ENCODE results near the gene YWHAB.

The YWHAB gene

DNA sequence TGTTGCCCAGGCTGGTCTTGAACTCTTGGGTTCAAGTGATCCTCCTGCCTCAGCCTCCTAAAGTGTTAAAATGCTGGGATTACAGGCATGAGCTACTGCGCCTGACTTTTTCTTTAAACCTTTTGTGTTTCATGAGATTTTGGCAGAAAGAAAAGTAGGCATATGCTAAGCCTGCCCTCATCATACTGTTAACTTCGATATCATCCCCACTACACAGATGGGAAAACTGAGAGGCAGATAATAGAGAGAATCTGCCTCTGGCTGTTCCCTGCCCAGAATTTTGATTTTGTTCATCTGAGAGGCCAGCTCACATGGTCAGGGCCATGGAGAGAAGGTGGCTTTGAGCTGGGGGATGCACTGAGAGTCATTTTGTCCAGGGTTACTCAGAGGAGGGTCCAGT lies 31.9 kb downstream of the YWHAB start:
- DNase-seq: no peak

DNA sequence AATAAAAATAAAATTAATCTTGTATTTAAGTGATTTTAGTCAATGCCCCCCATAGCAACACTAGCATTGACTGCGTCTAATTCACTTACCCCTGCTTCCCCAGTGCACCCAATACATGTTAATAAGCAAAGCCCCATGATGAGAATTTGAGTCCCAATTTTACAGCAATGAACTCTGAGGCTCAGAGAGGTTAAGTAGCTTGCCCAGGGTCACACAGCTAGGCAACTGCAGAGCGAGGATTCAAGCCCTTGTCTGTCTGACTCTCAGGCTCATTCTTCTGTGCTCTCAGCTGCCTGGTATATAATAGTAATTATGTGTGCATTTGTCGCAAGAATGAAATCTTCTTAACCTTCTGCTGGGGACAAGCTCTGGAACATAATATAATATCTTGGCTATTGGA lies 32.8 kb downstream of the YWHAB start:
- no peak for DNase-seq

DNA sequence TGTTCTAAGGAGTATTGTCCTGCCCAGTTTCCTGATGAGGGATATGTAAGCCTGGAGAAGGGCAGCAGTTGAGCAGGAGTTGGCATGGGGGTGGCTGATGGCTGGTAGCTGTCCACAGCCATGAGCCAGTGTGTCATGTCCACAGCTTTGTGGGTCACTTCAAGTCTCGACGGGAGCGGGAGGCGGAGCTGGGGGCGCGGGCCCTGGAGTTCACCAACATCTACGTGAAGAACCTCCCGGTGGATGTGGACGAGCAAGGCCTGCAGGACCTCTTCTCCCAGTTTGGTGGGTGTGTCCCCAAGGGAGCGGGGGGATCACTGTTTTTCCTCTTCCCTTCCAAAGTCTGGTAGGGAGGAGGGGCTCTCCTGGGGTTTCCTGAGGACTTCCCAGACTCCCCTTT lies 33.3 kb downstream of the YWHAB start:
- no peak for DNase-seq

DNA sequence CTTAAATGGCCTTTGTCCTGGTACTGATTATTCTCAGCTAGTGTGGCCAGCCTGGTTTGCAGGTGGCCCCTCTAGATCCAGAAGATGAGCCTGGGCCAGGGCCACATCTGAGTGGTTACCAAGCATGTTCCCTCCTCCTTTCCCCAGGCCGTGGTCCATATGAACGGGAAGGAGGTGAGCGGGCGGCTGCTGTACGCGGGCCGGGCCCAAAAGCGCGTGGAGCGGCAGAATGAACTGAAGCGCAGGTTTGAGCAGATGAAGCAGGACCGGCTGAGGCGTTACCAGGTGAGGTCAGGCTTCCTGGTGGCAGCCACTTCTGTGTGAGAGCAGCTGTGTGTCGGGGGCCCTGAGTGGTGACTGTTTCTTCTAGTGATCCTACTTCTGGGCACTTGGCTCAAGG lies 35.9 kb downstream of the YWHAB start:
- no peak for DNase-seq

DNA sequence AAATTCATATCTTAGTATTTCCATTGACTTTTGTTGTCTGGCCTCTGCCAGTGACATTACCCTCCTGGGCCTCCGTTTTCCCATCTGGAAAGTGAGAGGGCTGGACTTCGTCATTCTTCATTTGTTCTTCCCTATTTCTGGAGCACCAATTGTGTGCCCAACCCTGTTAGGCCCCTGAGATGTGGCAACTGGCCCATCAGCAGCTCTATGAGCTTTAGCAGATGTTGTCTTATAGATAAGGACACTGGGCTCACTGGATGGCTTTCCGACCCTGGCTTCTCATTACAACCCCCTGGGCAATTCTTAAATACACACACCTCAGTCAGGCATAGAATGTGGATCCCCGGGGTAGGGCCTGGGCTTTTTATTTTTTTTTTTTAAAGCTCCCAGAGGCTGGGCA lies 39.0 kb downstream of the YWHAB start:
- no peak for DNase-seq

DNA sequence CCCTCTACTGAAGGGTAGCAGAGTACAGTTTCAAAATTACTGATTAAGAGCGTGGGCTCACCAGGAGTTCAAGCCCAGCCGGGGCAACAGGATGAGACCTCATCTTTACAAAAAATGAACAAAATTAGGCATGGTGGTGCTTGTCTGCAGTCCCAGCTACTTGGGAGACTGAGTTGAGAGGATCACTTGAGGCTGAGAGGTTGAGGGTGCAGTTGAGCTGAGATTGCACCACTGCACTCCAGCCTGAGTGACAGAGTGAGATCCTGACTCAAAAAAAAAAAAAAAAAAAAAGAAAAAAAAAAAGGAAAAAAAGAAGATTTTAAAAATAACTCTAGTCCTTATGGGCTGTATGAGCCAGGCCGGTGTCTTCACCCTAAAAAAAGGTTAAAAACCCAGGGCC lies 43.1 kb downstream of the YWHAB start:
- DNase-seq: no peak

DNA sequence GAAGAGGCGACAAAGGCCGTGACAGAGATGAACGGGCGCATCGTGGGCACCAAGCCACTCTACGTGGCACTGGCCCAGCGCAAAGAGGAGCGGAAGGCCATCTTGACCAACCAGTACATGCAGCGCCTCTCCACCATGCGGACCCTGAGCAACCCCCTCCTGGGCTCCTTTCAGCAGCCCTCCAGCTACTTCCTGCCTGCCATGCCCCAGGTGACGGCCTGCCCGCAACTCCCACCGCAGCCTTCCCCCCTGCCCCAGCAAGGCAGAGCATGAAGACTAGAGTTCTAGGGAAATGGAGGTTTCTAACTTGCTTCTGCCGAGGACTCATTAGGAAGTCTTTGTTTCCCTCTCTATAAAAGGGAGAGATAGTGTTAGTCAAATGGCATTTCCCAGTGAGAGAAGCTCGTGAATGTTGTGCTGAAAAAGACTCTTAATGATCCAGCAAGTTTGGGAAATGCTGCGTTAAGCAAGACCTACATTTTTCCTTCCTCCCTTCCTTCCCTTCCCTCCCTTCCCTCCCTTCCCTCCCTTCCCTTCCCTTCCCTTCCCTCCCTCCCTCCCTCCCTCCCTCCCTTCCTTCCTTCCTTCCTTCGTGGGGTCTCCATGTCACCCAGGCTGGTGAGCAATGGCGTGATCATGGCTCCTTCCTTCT lies 45.1 kb downstream of the YWHAB start:
- DNase-seq: no peak

DNA sequence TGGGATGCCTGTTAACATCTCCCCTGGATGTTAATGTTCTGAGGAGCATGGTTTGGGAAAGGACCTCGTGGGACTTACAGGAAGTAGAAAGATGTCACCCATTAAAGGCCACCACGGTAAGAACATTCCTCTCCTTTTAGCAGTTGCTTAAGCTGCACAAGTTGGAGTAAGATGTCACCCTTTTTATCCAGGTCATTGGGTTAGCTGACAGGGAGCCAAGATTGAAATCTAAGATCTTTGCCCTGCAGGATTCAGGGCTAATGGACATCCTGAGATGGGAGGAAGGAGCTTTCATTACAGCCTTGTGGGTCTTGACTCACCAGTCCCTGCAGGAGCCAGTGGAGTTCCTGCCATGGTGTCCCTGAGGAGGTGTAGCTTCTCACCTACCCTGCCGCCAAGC lies 46.4 kb downstream of the YWHAB start:
- DNase-seq: no peak

DNA sequence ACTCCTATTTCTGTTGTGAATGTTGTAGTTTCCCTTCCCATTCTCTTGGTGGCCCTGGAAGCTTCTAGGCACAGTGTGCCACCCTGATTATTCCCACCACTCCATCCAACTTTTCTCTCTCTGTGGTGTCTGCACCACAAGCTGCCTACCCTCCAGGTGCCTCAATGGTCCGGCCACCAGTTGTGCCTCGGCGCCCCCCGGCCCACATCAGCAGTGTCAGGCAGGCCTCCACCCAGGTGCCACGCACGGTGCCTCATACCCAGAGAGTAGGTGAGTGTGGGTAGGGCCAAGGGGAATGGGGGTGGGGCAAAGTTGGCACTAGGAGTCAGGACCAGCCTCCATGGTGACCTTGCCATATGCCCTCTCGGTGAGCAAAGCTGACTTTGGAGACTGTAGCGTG lies 47.4 kb downstream of the YWHAB start:
- DNase-seq: no peak

DNA sequence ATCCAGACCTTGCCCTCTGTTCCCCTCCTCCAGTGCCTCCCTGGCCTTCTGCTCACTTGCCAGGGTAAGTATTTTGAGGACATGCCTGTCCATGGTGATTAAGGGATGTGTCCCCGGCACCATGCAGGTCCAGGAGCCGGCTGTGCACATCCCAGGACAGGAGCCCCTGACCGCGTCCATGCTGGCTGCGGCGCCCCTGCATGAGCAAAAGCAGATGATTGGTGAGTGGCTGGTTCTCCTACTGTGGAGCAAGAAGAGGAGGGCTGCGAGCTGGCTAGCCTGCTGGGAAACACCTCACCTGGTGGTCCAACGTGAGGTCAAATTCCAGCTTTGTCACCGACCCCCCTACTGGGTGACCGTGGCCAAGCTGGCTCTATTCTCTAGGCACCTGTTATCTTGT lies 51.0 kb downstream of the YWHAB start:
- DNase-seq: no peak

DNA sequence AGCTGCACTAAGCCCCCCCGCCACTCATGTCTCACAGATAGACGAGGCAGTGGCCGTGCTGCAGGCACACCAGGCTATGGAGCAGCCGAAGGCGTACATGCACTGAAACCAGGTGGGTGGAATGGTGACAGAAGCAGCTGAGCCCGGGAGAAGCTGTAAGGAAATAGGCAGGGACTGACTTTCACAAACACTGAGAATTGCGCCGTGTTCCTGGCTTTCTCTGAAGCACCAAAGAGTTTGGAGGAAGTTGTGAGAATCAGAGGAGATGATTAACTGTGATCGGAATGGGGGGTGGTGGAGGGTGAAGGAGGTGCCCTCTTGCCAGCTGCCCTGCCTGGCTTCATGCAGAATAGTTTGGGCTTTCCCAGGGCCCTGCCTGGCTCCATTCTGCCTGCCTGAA lies 53.1 kb downstream of the YWHAB start:
- no peak for DNase-seq

DNA sequence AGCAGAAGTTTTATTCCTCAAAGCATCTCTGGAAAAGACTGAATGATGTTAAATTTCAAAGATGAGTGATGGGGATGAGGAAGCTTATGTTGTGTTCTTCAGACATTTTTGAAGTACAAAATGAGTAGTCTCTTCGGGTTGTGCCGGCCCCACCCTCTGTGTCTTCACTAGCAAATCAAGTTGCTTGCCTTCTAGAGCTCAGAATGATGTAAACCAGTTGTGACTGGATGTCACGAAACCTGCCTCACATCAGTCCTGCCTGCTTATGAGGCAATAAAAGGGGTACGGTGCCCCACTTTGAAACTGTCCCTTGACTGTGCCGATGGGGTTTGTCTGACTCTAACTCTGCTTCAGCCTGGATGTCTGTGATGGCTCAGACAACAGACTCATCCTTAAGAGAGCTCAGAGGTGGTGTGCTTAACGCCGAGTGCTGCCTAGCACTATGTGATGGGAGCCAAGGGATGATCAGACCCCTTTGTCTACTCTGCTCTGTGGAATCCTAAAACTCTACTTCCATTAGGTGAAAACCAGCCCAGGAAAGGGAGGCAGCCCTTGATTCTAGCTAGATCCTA lies 55.7 kb downstream of the YWHAB start:
- no peak for DNase-seq

DNA sequence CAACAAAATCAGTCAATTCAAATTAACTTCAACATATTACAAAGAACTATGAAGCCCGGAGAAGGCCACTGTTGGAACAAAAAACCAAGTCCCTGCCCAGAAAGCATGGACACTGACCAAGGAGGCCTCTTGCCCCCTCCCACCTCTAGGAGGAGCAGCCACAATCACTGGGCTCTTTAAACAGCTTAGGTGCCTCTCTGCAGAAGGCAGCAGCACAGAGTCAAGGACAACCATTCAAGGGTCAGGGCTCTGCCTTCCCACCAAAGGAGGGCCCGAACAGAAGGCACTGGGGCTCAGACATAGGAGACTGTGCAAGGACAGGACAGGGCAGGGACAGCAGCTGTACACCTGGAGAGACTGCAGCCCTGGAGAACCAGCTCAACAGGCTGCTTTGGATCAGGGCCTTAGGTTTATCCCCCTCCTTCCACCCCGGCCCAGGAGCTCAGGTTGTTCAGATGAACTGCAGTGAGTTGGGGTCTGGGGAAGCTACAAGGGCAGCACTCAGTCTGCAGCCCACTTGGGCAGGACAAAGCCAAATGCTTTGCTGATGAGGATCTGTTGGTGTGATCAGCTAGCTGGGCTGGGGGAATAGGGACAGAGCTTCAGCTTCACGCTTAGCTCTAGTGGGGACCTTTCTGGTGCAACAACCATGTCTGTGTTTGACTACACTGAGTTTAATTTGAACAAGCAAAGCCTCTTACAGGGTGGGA lies 56.9 kb downstream of the YWHAB start:
- no peak for DNase-seq

DNA sequence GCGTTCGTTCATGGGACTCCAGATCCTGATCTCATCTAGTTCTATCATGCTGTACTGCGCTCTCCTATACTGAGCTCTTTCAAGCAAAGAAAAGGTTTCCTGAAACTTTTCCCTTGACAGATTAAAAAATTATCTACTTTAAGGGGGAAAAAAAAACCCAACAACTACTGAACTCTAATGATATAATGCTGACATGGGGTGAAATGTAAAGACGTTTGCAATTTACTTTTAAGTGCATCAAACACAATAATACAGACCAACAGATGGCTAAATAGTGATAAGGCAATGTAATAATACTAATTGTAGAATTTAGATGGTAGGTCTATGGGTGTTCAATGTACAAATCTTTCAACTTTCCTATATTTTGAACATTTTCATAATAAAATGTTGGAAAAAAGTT lies 58.3 kb downstream of the YWHAB start:
- DNase-seq: no peak

DNA sequence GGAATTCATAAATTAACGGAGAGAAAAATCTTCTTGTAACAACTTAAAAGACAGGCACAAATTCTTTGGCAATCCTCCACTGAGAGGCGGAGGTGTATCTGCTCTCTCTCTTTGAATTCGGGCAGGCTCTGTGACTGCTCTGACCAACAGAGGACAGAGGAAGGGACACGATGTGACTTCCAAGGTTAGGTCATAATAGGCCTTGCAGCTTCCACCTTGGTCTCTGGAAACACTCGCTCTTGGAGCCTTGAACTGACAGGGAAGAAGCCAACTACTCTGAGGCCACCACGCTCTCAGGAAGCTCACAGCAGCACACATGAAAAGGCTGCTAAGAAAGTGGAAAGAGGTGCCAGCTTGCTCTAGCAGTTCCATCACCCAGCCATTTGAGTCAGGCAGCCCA lies 59.8 kb downstream of the YWHAB start:
- no peak for DNase-seq

DNA sequence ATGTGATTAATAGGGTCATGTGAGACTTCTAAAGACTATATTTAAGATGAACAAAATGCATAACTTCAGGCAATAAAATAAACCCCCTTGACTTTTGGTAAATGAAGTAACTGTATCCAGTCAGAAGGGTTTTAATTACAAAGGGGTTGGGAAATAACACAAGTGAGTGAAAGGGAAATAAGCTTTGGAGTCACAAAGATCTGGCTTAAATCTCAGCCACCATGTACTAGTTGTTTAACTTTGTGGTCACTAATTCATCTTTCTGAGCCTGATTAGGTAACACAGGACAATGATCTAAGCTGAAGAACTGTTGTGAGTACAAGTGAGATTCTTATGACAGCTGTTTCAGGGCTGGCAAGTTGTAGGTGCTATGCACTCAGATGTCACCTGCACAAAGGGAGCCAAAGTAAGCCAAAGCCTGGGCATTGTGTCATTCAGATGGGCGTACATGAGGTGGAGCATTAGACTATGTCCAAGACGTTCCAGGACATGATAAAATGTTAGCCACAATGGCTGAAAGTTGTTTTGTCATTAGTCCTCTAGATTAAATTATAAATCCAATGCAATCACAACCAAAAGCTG lies 60.9 kb downstream of the YWHAB start:
- no peak for DNase-seq

DNA sequence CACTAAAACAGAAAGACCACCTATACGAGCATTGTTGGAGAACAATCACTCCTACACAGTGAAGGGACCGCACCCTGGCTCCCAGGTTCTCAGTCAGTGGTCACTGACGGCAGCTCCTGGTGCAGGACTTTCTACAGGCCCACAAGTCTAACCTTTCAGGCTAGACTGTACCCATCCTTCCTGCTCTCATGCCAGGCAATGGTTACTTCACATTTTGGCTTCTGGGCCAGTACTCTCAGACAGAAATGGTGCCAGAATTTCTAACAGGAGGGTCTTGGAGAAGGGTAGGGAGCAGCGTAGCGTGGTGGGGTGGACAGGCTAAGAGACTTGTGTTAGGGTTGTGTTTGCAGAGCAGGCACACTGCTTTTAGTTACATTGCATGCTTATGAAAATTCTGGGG lies 62.6 kb downstream of the YWHAB start:
- DNase-seq: no peak

DNA sequence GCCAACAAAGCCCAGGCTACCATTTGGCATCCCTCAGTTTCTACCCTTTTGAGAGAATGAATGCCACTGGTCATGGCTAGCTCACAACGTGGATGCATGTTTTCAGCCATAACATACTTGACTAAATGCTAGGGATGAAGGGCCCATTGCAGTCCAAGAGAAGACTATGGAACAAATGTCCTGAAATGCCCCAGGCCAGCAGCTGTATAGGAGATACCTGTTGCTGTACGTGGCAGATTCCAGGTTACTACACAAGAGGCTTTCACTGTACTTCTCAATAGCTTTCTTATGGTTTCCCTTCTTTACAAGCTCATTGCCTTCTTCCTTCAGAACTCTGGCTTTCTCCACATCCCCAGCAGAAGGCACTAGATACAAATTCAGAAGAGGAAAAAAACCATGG lies 63.0 kb downstream of the YWHAB start:
- no peak for DNase-seq

DNA sequence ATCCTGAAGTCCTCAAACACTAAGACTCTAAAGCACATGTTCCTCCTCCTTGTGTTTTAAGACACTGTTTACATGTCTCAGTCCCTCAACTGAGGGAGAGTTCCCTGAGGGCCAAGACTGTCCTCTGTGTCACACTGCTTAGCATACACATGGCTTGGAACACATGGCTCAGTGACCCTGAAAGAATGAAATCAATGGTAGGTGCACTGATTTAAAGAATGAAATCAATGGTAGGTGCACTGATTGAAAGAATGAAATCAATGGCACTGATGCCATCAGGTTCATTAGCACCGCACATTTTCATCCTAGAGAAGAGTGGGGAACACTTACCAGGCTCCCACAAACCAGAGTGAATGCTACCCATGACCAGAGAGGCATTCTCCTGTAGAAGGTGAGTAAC lies 64.9 kb downstream of the YWHAB start:
- no peak for DNase-seq

DNA sequence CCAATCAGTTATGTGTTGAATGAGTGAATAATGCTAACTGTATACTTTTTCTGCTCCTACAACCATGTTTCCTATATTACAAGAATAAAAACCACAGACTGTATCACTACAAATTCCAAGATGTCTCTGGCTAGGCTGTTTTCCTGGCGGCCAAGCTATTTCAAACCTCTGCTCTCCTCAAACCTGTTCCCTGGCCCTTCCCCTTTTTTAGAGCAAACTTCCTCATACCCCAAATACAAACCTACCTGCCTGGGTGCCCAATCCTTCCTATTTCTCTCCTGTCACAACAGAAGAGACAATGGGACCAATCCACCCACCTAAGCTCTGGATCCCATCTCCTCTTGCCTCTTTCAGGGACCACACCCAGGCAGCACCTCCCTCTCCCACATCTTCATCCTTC lies 67.2 kb downstream of the YWHAB start:
- DNase-seq: no peak

DNA sequence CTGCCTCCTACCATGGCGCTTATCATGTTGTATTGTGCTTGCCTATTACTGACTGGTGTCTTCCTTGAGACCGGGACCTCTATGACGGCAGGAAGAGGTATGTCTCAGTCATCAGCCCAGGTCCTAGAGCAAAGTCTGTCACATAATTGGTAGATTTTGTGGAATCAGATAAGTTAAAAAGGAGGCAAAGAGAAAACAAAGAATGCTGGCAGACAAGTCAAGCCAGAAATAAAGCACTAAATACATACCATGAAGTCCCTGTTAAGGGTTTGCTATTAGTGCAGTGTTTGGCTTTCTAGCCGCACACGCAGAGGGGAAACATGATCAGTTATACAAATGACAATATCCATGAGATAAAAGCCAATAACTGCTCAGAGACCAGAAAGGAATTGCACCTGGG lies 68.7 kb downstream of the YWHAB start:
- DNase-seq: no peak

DNA sequence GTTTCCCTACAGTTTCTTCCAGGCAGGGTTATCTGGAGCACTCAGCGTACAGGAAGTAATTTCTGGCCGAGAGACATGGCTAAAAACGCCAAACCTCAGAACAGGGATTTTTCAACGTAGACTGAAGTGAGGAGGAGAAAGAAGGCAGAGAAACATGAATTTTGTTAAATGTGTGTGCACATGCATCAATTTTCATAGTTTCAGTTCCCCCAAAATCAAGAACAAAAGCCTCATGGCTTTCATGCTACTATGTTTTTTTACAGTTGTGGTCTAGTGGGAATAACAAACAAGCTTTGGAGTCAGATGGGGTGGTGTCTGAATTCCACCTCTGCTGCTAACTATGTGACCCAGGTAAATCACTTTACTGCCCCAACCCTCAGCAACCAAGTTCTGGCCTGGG lies 69.8 kb downstream of the YWHAB start:
- no peak for DNase-seq

DNA sequence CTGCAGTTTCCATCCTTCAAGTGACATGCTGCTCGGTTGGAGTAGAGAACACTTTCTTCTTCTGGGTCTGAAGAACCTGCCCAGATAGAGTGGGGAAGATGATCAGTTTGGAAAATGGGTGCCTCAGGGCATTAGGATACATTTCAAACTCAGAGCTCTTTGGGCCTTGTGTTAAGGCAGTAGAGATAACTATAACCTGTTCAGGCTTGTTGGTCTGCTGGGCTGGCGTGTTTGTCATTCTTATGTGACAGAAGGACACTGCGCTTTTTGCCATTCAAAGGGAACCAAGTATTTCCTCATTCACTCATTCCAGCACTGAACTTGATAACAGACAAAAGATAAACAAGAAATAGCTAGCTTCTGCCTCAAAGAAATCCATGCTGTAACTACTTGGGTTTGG lies 70.9 kb downstream of the YWHAB start:
- DNase-seq: no peak
